Muscle of leg (tissue), 11 donors: Measurements from ENCODE around the gene ANXA11. TPM values are rescaled to one million over a fixed set of nuclear protein-coding genes. Genes with fewer than 3 reads are reported as not detected.
"Not testable (repeated sequence)": the region's sequence is repeated elsewhere in the genome, so short reads cannot be mapped to it uniquely, and the experiment has no call there.

ENCODE experiments used
- DNase-seq: peaks from one replicate; pipeline ENCODE4 v3.0.0; 2013
- H3K27ac ChIP-seq: one replicate; pipeline ENCODE4 v1.5.1; 2013; ENCODE audit warnings: mild to moderate bottlenecking, low read length, control low read depth
- H3K27me3 ChIP-seq: one replicate; pipeline ENCODE4 v1.6.1; 2013; ENCODE audit warnings: low read length; ENCODE audit not compliant: control insufficient read depth, insufficient read depth
- H3K36me3 ChIP-seq: one replicate; pipeline ENCODE4 v1.6.1; 2013; ENCODE audit warnings: low read length; ENCODE audit not compliant: control insufficient read depth, insufficient read depth
- H3K4me1 ChIP-seq: one replicate; pipeline ENCODE4 v1.6.1; 2013; ENCODE audit warnings: low read length; ENCODE audit not compliant: control insufficient read depth, insufficient read depth
- H3K4me3 ChIP-seq: one replicate; pipeline ENCODE4 v1.5.1; 2013; ENCODE audit warnings: low read length, control low read depth
- H3K9me3 ChIP-seq: replicated peaks from 2 replicates; pipeline ENCODE4 v1.6.1; 2013; ENCODE audit warnings: low read depth, low read length; ENCODE audit not compliant: control insufficient read depth
- WGBS: methylation state at CpG from one replicate; pipeline ENCODE4 v1.1.5; 2013; ENCODE audit warnings: missing lambda C conversion rate; ENCODE audit not compliant: insufficient coverage; 5-methylcytosine and 5-hydroxymethylcytosine counted together
- polyA plus RNA-seq, 8 donors: library from polyadenylated mRNA; unstranded; fragments of 120-200 nt; gene quantifications; one replicate each; pipeline versions ENCODE4 v1.2.1 to v1.2.3, GENCODE V29; 2013; ENCODE audit warnings: inconsistent platforms in 1 of 8, low replicate concordance in 1 of 8; ENCODE audit not compliant: insufficient read length in 8 of 8, insufficient read depth in 1 of 8
- total RNA-seq: library from RNA; stranded (reverse); fragments of 120-200 nt; gene quantifications from one replicate; pipeline ENCODE4 v1.2.4, GENCODE V29; 2013

ANXA11 gene
- total and polyA plus RNA-seq, 9 donors: 78.8 to 103 (median 90.0) TPM

DNA sequence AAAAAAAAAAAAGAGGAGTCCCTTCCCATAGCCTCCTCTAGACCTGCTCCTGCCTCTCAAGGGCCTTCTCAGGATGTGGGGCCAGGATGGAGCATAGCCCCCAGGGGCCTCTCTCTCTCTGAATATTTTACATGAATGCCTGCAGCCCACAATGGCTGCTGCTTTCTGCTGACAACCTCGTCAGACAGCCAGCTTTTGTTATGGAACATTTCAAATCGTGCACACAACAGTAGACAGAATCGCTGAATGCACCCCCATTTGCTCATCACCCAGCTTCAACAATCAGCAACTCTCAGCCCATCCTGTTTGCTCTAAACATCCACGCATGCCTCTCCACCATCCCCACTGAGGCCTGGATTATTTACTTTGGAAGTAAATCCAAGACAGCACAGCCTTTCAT is 67.4 kb downstream of the ANXA11 start:
- H3K4me1 ChIP-seq: peaks cover 38% of the 10 kb centered on the region
- WGBS: 29% methylated on average over 3 of the region's 4 CpGs

DNA sequence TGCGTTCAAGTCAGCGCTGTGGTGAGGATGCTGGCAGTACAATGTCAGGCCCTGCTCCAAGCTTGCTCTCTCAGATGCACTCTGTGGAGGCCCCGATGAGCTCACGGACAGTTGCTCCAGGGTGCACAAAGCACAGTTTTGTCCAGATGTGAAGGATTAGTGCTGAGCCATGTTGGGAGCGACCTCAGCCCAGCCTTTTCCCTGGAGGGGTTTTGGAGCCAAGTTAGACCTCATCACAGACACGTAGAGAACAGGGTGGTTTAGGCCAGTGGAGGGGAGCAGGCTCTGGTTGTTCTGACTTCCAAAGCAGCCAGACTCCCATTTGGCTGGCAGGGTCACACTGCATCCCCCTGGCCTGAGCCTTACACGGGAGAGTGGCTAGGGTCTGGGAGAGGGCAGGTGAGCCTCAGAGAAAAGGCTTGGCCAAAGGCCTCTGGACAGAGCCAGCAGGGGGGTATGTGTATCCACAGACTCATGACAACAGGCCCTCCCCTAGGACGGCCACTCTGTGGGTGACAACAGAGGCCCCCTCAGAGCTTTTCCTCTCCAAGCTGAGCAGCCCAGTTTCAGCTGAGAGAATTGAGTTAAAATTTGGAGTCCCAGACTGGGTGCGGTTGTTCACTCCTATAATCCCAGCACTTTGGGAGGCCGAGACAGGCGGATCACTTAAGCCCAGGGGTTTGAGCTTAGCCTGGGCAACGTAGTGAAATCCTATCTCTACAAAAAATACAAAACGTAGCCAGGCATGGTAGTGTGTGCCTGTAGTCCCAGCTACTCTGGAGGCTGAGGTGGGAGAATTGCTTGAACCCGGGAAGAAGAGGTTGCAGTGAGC is 68.1 kb downstream of the ANXA11 start:
- peak; percentile 94 for DNase-seq
- 16% methylated on average over 5 of the region's 14 CpGs for WGBS

More for the DNA sequence above, 67.4 kb downstream of the ANXA11 start:
- peaks cover 9% of the 10 kb centered on the region for H3K36me3 ChIP-seq
- no peak overlapping the region for H3K4me3 ChIP-seq
- H3K27ac ChIP-seq: peak overlapping the region; percentile 95
- peak; percentile 70 for DNase-seq
- peaks cover 3% of the 10 kb centered on the region for H3K27me3 ChIP-seq
- no peaks in the 10 kb centered on the region for H3K9me3 ChIP-seq

DNA sequence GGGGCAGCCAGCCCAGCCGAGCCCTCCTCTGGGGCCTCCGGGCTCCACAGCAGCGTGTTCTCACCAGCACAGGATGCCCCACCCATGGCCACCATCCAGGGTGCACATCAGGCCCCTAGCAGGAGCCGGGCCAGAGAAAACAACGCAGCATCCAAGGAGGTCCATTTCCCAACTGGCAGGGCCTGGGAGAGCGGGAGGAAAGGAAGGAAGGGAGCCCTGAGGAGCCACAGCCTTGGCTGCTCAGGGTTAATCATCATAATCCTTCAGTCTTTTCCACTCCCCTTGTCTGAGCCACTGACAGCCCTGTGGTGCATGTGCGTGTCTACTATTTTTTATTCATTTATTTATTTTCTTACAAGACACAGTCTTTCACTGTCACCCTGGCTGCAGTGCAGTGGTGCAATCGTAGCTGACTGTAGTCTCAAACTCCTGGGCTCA is 69.2 kb downstream of the ANXA11 start:
- no peak overlapping the region for H3K4me3 ChIP-seq
- peak; percentile 95 for DNase-seq
- H3K27me3 ChIP-seq: peaks cover 11% of the 10 kb centered on the region
- H3K9me3 ChIP-seq: no peaks in the 10 kb centered on the region
- peaks cover 5% of the 10 kb centered on the region for H3K36me3 ChIP-seq
- H3K4me1 ChIP-seq: peaks cover 45% of the 10 kb centered on the region
- peak overlapping the region; percentile 79 for H3K27ac ChIP-seq
- WGBS: 7% methylated on average over 5 of the region's 8 CpGs

More for the DNA sequence above, 68.1 kb downstream of the ANXA11 start:
- Histone ChIP-seq H3K36me3 (peaks cover 9% of the 10 kb centered on the region), H3K27ac (peak overlapping the region; percentile 95), H3K4me3 (no peak overlapping the region), H3K4me1 (peaks cover 42% of the 10 kb centered on the region), H3K9me3 (no peaks in the 10 kb centered on the region), H3K27me3 (peaks cover 7% of the 10 kb centered on the region)

DNA sequence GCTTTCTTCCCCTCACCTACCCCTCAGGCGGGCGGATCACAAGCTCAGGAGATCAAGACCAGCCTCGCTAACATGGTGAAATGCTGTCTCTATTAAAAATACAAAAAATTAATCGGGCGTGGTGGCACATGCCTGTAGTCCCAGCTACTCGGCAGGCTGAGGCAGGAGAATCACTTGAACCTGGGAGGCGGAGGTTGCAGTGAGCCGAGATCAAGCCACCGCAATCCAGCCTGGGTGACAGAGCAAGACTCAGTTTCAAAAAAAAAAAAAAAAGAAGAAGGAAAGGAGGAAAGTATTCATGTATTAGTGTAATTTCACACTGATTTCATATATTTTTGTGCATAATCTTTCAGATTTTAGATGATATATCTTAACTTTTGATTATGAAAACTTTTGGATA is 71.7 kb downstream of the ANXA11 start:
- Histone ChIP-seq H3K4me1 (peaks cover 39% of the 10 kb centered on the region), H3K27me3 (peaks cover 11% of the 10 kb centered on the region), H3K4me3 (peak overlapping the region; percentile 55), H3K27ac (peak overlapping the region; percentile 95)
- not testable (repeated sequence) for H3K9me3 ChIP-seq, H3K36me3 ChIP-seq
- DNase-seq: peak; percentile 10
- WGBS: 59% methylated on average over 6 of the region's 9 CpGs

DNA sequence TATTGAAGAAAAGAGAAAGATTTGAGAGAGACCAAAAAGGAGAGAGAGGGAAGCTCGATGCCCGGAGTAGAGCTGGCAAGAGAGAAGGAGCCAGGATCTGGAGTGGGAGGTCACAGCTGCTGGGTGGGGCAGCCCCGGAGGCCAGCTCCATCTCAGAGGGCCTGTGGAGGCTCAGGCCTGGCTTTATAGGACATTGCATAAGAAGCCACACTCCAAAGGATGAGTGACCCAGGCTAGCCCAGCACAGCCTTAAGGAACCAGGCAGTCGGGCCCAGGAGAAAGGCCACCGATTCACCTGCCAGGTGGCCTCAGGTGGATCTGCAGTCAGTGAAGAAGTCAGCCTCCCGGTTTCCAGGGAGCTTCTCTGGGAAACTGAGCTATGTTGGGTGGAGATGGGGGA is 72.1 kb downstream of the ANXA11 start:
- Histone ChIP-seq H3K36me3 (no peaks in the 10 kb centered on the region), H3K4me3 (peak overlapping the region; percentile 55), H3K9me3 (no peaks in the 10 kb centered on the region), H3K27me3 (peaks cover 11% of the 10 kb centered on the region), H3K4me1 (peaks cover 35% of the 10 kb centered on the region), H3K27ac (peak overlapping the region; percentile 95)
- 36% methylated on average over 5 of the region's 6 CpGs for WGBS
- DNase-seq: peak; percentile 80

DNA sequence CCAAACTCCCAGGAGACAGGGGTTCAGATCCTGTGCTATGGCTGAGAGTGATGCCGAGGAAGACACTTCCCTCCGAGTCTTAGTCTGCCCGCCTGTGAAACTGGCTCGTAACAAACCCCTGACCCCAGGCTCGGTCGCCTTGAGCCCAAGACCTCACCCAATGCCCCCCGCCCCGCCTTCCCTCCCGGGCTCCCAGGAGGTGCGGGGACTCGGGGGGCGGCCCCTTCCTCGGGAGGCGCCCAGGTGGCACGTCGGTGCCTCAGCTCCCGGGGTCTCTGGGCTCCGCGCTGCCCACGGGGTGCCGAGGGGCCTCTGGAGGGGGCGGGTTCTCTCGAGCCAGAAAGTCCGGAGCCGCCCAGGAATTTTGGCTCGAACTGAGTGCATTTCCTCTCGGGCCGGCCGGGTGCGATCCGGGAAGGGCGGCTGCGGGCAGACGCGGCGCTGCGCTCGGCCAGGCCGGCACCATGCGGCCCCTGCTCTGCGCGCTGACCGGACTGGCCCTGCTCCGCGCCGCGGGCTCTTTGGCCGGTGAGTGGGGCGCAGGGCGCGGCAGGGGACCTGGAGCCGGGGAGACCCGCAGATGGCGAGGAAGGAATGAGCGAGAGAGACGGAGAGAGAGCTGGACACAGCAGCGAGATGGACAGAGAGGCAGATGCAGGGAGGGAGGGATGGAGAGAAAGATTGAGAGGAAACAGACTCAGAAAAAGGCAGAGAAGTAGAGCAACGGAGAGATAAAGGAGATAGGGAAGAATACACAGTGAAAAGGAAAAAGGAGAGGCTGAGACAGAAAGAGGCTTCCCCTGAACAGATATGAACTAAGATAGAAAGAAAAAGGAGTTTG is 72.8 kb downstream of the ANXA11 start, which contains the start of gene PLAC9:
TSS of gene PLAC9 (plus strand) at position 432 of the 841 bp plus-strand sequence. CDS start at position 465, 33 bp downstream.
- whole genome bisulfite sequencing: under 1% methylated on average over 57 of the region's 58 CpGs
- peak; percentile 73 for DNase-seq
- H3K27me3 ChIP-seq: peaks cover 11% of the 10 kb centered on the region
- H3K9me3 ChIP-seq: no peaks in the 10 kb centered on the region
- peak within 1 kb of the TSS; percentile 95 for H3K27ac ChIP-seq
- peak within 1 kb of the TSS; percentile 55 for H3K4me3 ChIP-seq
- H3K36me3 ChIP-seq: no peaks in the 10 kb centered on the region
- peaks cover 29% of the 10 kb centered on the region for H3K4me1 ChIP-seq

DNA sequence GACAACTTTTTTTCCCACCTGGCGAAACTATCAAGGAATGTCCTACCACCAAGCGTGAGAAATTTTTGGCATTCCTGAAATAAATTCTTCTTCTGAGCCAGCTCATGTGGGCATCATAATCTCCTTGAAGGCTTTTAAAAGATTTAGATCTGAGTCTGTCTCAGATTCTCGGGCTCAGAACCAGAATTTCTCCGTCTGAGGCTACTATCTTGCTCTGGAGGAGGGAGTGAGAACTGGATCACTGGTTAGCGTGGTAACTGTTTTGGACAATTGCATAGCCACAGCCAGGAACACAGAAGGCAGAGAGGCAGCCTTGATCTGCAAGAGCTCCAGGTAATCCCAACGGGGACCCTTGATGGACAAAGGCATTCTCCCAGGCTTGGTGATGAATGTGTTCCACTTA is 73.8 kb downstream of the ANXA11 start:
- Histone ChIP-seq H3K27me3 (peaks cover 11% of the 10 kb centered on the region), H3K27ac (peak overlapping the region; percentile 1), H3K4me3 (no peak overlapping the region), H3K4me1 (peaks cover 19% of the 10 kb centered on the region), H3K9me3 (no peaks in the 10 kb centered on the region), H3K36me3 (no peaks in the 10 kb centered on the region)
- 78% methylated on average over 4 of the region's 6 CpGs for WGBS
- DNase-seq: peak; percentile 42

DNA sequence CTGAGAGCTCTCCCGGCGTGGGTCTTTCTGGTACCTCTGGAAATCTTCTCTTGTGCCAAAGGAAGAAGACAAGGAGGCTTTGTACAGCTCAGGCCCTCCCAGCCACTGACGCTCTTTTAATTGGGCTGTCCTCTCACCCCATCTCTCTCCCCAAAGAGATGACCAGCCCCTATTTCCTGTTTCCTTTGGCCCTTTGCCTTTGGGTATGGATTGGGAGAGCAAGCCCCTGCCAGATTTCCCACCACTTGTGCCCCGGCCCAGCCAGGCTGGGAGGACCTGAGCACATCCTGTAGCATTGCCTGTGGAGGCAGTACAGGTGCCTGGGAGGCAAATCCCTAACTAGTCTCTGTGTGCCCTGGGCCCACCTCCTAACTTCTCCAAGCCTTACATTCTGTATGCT is 78.5 kb downstream of the ANXA11 start:
- Histone ChIP-seq H3K27me3 (peaks cover 3% of the 10 kb centered on the region), H3K27ac (no peak overlapping the region), H3K9me3 (no peaks in the 10 kb centered on the region), H3K4me1 (no peaks in the 10 kb centered on the region), H3K4me3 (no peak overlapping the region), H3K36me3 (no peaks in the 10 kb centered on the region)
- WGBS: 67% methylated on average over 2 of the region's 4 CpGs
- DNase-seq: peak; percentile 12

DNA sequence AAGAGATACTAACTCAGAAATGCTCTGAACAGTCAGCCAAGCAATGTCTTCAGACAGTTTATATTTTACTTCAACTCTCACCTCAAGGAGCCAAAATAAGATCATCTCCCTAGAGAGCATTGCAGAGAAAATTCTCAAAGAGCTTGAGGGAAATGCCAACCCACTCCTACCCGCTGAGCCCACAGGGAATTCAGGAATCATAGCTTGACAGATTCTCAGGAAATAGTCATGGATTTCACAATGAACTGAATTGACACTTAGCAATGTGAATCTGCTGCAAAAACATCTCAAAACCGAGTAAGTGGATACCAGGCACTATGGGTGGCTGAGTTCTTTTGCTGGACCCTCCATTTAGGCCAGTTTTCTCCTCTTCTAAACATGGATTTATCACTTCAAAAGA is 82.6 kb downstream of the ANXA11 start:
- no peaks in the 10 kb centered on the region for H3K9me3 ChIP-seq
- 50% methylated on average over 1 of the region's 2 CpGs for WGBS

DNA sequence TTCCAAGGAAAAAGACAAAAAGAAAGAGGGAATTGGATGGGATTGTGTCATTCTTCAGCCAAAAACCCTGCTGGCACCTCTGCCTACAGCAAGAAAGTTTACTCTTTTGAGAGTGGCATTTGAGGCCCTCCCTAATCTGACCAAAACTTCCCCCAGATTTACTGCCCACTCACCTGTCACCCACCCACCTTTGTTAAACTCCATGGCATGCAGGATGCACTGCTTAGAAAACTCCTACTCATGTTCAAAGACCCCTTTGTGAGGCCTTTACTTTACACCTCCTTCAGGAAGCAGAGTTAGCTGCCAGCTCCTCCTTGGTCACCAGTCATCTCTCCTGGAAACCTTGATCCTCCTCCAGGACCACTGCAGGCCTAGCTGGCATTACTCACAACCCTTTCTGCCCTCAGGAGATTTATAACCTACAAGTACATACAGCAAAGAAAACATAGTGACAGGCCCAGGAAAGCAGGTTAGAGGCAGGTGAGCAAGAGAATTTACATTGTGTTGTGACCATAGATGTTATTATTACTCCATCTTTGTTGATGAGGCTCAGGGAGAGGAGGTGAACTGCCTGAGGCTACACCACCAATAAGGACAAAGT is 83.1 kb downstream of the ANXA11 start:
- no peak overlapping the region for H3K27ac ChIP-seq
- no peaks in the 10 kb centered on the region for H3K4me1 ChIP-seq

More for the DNA sequence above, 82.6 kb downstream of the ANXA11 start:
- no peak overlapping the region for H3K4me3 ChIP-seq
- DNase-seq: no peak
- H3K36me3 ChIP-seq: no peaks in the 10 kb centered on the region
- no peak overlapping the region for H3K27ac ChIP-seq
- H3K27me3 ChIP-seq: no peaks in the 10 kb centered on the region
- H3K4me1 ChIP-seq: no peaks in the 10 kb centered on the region

More for the DNA sequence above, 83.1 kb downstream of the ANXA11 start:
- Histone ChIP-seq H3K9me3 (no peaks in the 10 kb centered on the region), H3K36me3 (no peaks in the 10 kb centered on the region), H3K27me3 (no peaks in the 10 kb centered on the region), H3K4me3 (no peak overlapping the region)
- no peak for DNase-seq
